ENCODE measurements around the gene HYCC1.
"Not testable (repeated sequence)": the region's sequence is repeated elsewhere in the genome, so short reads cannot be mapped to it uniquely, and the experiment has no call there.

HYCC1 gene

DNA sequence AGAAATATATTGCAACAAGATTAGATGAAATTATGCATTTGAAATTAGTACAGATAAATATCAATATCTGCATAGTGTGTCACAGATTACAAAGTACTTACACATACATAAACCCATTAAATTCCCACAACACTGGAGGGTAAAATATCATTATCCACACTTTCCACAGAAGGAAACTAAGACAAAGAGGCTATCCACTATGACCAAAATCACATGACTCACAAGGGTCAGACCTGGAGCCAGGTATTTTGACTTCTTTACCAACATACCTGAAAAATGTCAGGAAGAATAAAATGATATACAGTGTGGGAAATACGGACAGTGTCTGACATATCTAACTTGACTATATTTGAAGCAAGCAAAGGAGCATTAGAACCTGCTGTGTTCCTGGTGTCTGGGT, 34.1 kb downstream of the HYCC1 start:
- H3K27ac ChIP-seq: no peak overlapping the region
- TF ChIP-seq, protein P1, sequence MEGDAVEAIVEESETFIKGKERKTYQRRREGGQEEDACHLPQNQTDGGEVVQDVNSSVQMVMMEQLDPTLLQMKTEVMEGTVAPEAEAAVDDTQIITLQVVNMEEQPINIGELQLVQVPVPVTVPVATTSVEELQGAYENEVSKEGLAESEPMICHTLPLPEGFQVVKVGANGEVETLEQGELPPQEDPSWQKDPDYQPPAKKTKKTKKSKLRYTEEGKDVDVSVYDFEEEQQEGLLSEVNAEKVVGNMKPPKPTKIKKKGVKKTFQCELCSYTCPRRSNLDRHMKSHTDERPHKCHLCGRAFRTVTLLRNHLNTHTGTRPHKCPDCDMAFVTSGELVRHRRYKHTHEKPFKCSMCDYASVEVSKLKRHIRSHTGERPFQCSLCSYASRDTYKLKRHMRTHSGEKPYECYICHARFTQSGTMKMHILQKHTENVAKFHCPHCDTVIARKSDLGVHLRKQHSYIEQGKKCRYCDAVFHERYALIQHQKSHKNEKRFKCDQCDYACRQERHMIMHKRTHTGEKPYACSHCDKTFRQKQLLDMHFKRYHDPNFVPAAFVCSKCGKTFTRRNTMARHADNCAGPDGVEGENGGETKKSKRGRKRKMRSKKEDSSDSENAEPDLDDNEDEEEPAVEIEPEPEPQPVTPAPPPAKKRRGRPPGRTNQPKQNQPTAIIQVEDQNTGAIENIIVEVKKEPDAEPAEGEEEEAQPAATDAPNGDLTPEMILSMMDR (IDR thresholded peaks at IDR 0.05): no peak
- no peak for TF ChIP-seq ZFX (IDR thresholded peaks at IDR 0.05; ENCODE audit: borderline replicate concordance)

DNA sequence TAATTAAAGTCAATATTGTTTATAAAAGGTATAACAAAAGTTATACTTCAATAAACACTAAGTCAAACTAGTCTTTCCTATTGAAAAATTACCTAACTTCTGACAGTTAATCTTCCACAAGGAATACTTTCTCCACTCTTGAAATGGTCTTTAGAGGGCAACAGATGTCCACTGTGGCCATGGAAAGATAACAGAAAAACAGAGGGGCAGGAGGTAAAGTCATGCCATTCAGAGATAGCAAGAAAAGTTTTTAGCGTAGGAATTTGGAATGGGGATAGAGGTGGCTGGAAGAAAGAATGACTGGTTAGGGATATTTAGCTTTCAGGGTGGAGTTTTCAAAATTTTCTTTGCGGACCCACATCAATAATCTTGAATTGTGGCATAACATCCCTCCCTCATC, 34.7 kb downstream of the HYCC1 start:
- TF ChIP-seq, protein P1 (IDR thresholded peaks at IDR 0.05): no peak
- no peak for TF ChIP-seq ZFX (IDR thresholded peaks at IDR 0.05; ENCODE audit: borderline replicate concordance)
- H3K27ac ChIP-seq: no peak overlapping the region

DNA sequence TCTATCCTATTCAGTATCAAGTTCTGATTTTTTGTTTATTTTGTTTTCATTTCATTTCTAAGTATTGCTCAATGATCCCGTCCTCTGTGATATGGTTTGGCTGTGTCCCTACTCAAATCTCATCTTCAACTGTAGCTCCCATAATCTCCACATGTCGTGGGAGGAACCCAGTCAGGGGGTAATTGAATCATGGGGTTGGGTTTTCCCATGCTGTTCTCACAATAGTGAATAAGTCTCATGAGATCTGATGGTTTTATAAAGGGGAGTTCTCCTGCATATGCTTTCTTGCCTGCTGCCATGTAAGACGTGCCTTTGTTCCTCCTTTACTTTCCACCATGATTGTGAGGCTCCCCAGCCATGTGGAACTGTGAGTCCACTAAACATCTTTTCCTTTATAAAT, 39.3 kb downstream of the HYCC1 start:
- H3K27ac ChIP-seq: not testable (repeated sequence)

DNA sequence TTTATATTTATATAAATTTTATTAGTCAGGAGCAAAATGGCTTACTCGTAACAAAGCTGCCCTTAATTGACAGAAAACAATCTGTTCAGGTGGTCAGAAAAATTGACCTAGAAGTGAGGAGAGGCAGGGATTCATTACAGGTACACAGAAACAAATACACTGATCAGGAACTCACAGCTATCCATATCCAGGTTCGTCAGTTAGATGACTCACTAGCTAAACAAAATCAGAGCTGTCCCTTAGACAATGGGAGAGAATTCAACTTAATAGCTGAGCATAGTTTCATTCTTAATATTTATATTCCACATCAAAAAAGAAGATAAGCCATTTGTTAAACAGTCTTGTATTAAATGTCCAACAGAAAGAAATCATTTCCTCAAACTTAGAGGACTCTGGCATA, 41.7 kb downstream of the HYCC1 start:
- no peak overlapping the region for H3K27ac ChIP-seq
- TF ChIP-seq, protein P1 (IDR thresholded peaks at IDR 0.05): no peak
- TF ChIP-seq ZFX (IDR thresholded peaks at IDR 0.05; ENCODE audit: borderline replicate concordance): no peak

DNA sequence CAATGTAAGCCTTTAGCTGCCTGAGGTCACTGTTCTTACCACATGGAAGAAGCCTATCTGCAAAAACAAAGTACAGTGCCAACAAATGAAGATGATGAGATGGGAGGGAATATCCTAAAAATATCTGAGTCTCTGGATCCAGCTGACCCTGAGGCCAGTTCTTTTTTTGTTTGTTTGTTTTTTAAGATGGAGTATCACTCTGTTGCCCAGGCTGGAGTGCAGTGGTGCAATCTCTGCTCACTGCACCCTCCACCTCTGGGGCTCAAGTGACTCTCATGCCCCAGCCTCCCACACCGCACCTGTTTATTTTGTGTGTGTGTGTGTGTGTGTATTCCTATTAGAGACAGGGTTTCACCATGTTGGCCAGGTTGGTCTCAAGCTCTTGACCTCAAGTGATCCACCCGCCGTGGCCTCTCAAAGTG, 44.9 kb downstream of the HYCC1 start:
- H3K27ac ChIP-seq: no peak overlapping the region
- no peak for TF ChIP-seq ZFX (IDR thresholded peaks at IDR 0.05; ENCODE audit: borderline replicate concordance)
- TF ChIP-seq, protein P1 (IDR thresholded peaks at IDR 0.05): no peak

Data from 22Rv1 (cell line).